GM18861 (cell line): Measurements from ENCODE around the gene NUDT4B.
A peak's percentile ranks its signal among the peaks of the same experiment; 100 is the strongest.
"Not testable (repeated sequence)": the region's sequence is repeated elsewhere in the genome, so short reads cannot be mapped to it uniquely, and the experiment has no call there.

Experiments used
- ATAC-seq: cut with Tn5 transposase; IDR thresholded peaks from one replicate; pipeline ENCODE4 v1.9.1; 2021; ENCODE audit not compliant: unreplicated experiment

Gene NUDT4B

GRCh38 chr1:148735538-148735937 is 13.0 kb upstream of the NUDT4B start:
- peak; percentile 57 for ATAC-seq

GRCh38 chr1:148738667-148739066 is 9.9 kb upstream of the NUDT4B start:
- ATAC-seq = not testable (repeated sequence)

- ATAC-seq = not testable (repeated sequence)
These were observed 5.4 kb upstream of the NUDT4B start for GRCh38 chr1:148743200-148743599.

GRCh38 chr1:148743726-148744720 is 4.6 kb upstream of the NUDT4B start:
- ATAC-seq = peak; percentile 45

GRCh38 chr1:148749335-148749681 is 734 bp downstream of the NUDT4B start:
- ATAC-seq = peak; percentile 81

GRCh38 chr1:148756231-148756630 is 7.7 kb downstream of the NUDT4B start:
- not testable (repeated sequence) for ATAC-seq

GRCh38 chr1:148757446-148757845 is 8.9 kb downstream of the NUDT4B start:
- not testable (repeated sequence) for ATAC-seq

GRCh38 chr1:148758412-148758811 is 9.8 kb downstream of the NUDT4B start:
- peak; percentile 91 for ATAC-seq

- not testable (repeated sequence) for ATAC-seq
These were observed 10.4 kb downstream of the NUDT4B start for GRCh38 chr1:148758925-148759324.

- ATAC-seq = not testable (repeated sequence)
These were observed 11.2 kb downstream of the NUDT4B start for GRCh38 chr1:148759749-148760148.

- not testable (repeated sequence) for ATAC-seq
These were observed 11.6 kb downstream of the NUDT4B start for GRCh38 chr1:148760206-148760605.

- ATAC-seq = not testable (repeated sequence)
These were observed 12.8 kb downstream of the NUDT4B start for GRCh38 chr1:148761360-148761759.

- not testable (repeated sequence) for ATAC-seq
These were observed 16.9 kb downstream of the NUDT4B start for GRCh38 chr1:148765238-148766019.

- not testable (repeated sequence) for ATAC-seq
These were observed 20.0 kb downstream of the NUDT4B start for GRCh38 chr1:148768541-148768940.

- ATAC-seq = not testable (repeated sequence)
These were observed 20.9 kb downstream of the NUDT4B start for GRCh38 chr1:148769495-148769894.

GRCh38 chr1:148773690-148774089 is 25.1 kb downstream of the NUDT4B start:
- not testable (repeated sequence) for ATAC-seq

GRCh38 chr1:148774102-148774501 is 25.5 kb downstream of the NUDT4B start:
- ATAC-seq = not testable (repeated sequence)

GRCh38 chr1:148775263-148775662 is 26.7 kb downstream of the NUDT4B start:
- not testable (repeated sequence) for ATAC-seq

GRCh38 chr1:148777649-148778048 is 29.1 kb downstream of the NUDT4B start:
- not testable (repeated sequence) for ATAC-seq

GRCh38 chr1:148780404-148780803 is 31.8 kb downstream of the NUDT4B start:
- ATAC-seq = not testable (repeated sequence)

GRCh38 chr1:148791543-148792099 is 43.0 kb downstream of the NUDT4B start:
- ATAC-seq = not testable (repeated sequence)
